CD4-positive, alpha-beta memory T cell (primary cell): ENCODE results near the gene REV3L. TPM values are rescaled to one million over a fixed set of nuclear protein-coding genes. Genes with fewer than 3 reads are reported as not detected.
A peak's percentile ranks its signal among the peaks of the same experiment; 100 is the strongest.
"Not testable (repeated sequence)": the region's sequence is repeated elsewhere in the genome, so short reads cannot be mapped to it uniquely, and the experiment has no call there.

ENCODE experiments used
- CTCF ChIA-PET: fragments of 350-600 bp; sonication (Branson Sonifier 250); formaldehyde crosslinking; loops from one replicate; lab custom pipeline; 2021; ENCODE audit warnings: inconsistent platforms; ENCODE audit not compliant: partially characterized antibody; lab: Charles Lee
- POLR2A ChIA-PET: fragments of 350-600 bp; sonication (Branson Sonifier 250); formaldehyde crosslinking; loops from one replicate; lab custom pipeline; 2021; ENCODE audit not compliant: partially characterized antibody; lab: Charles Lee
- DNase-seq, 5 donors: peaks; one replicate each; pipeline versions ENCODE4 v3.0.0 to v3.0.0-alpha.2; 2020 to 2022; ENCODE audit warnings: mixed read lengths in 1 of 5
- H3K27ac ChIP-seq: one replicate; pipeline ENCODE4 v1.7.0; 2013; ENCODE audit warnings: low read depth, low read length
- H3K27me3 ChIP-seq: 2 replicates; pipeline ENCODE4 v1.7.0; 2013; ENCODE audit warnings: mild to moderate bottlenecking, low read length, moderate library complexity; ENCODE audit not compliant: insufficient read depth
- H3K36me3 ChIP-seq: 2 replicates; pipeline ENCODE4 v1.7.0; 2013; ENCODE audit warnings: mild to moderate bottlenecking, low read length, moderate library complexity; ENCODE audit not compliant: insufficient read depth
- H3K4me1 ChIP-seq: 2 replicates; pipeline ENCODE4 v1.7.0; 2013; ENCODE audit warnings: mild to moderate bottlenecking, low read length, moderate library complexity; ENCODE audit not compliant: insufficient read depth
- H3K4me3 ChIP-seq, 2 donors: one replicate each; pipeline ENCODE4 v1.7.0; 2013; ENCODE audit warnings: low read length in 2 of 2, mild to moderate bottlenecking in 1 of 2
- H3K9me3 ChIP-seq, 2 donors: one replicate each; pipeline ENCODE4 v1.7.0; 2013; ENCODE audit warnings: low read length in 2 of 2, control low read depth in 1 of 2; ENCODE audit not compliant: control insufficient read depth in 1 of 2
- H3K27ac Mint-ChIP-seq, 7 donors: one replicate each; pipeline ENCODE4 v1.8.0; 2020 to 2021; ENCODE audit warnings: mixed read lengths in 7 of 7, mild to moderate bottlenecking in 6 of 7, inconsistent platforms in 3 of 7, moderate library complexity in 3 of 7
- H3K27me3 Mint-ChIP-seq, 2 donors: one replicate each; pipeline ENCODE4 v1.8.0; 2020 to 2021; ENCODE audit warnings: mixed read lengths in 2 of 2
- H3K36me3 Mint-ChIP-seq, 2 donors: one replicate each; pipeline ENCODE4 v1.8.0; 2020 to 2021; ENCODE audit warnings: mixed read lengths in 2 of 2, inconsistent platforms in 1 of 2, mild to moderate bottlenecking in 1 of 2
- H3K4me1 Mint-ChIP-seq, 4 donors: one replicate each; pipeline ENCODE4 v1.8.0; 2020 to 2021; ENCODE audit warnings: mixed read lengths in 4 of 4, mild to moderate bottlenecking in 1 of 4
- H3K4me3 Mint-ChIP-seq, 8 donors: one replicate each; pipeline ENCODE4 v1.8.0; 2020 to 2021; ENCODE audit warnings: mixed read lengths in 8 of 8, mild to moderate bottlenecking in 7 of 8, moderate library complexity in 6 of 8, inconsistent platforms in 3 of 8
- H3K9me3 Mint-ChIP-seq, 8 donors: one replicate each; pipeline ENCODE4 v1.8.0; 2020 to 2021; ENCODE audit warnings: mixed read lengths in 8 of 8, mild to moderate bottlenecking in 5 of 8, inconsistent platforms in 3 of 8, moderate library complexity in 1 of 8
- intact Hi-C: fragments of 100-400 bp; cut with micrococcal nuclease; formaldehyde crosslinking; loops from one replicate; pipeline ENCODE4 v1.15.1; 2023
- polyA plus RNA-seq, 2 donors: library from polyadenylated mRNA; unstranded; fragments of 300-500 nt; fragmentation: Illumina TruSeq; gene quantifications; one replicate each; pipeline ENCODE4 v1.2.3, GENCODE V29; 2021
- total RNA-seq, 2 experiments: library from RNA; stranded (reverse); gene quantifications; one replicate each; pipeline ENCODE4 v1.2.3, GENCODE V29; 2021

REV3L gene
- total and polyA plus RNA-seq, 4 experiments from 2014 or later = 8.0 to 34.5 (median 24.5) TPM

- no peak for DNase-seq
- intact Hi-C loops = no loop called here
- Histone ChIP-seq H3K27ac (no peak overlapping the region), H3K9me3 (no peaks in the 10 kb centered on the region), H3K36me3 (peaks cover 8% of the 10 kb centered on the region), H3K4me1 (no peaks in the 10 kb centered on the region), H3K4me3 (no peak overlapping the region), H3K27me3 (no peaks in the 10 kb centered on the region)
- no peak overlapping the region for H3K27ac Mint-ChIP-seq
- H3K4me3 Mint-ChIP-seq = no peak overlapping the region
- ChIA-PET POLR2A (no interaction called here), CTCF (interaction anchor here (0.7 to 1.3 kb wide), 3 partner anchors 156 to 721 kb away, joined by 3 to 5 read pairs (median 3); no protein-coding TSS in a partner anchor)
- no peaks in the 10 kb centered on the region for H3K9me3 Mint-ChIP-seq
- H3K36me3 Mint-ChIP-seq = peaks cover 29 to 36% of the 10 kb centered on the region in 2 donors
- no peaks in the 10 kb centered on the region for H3K27me3 Mint-ChIP-seq
- peaks cover 0 to 2% (median 0%) of the 10 kb centered on the region in 4 donors for H3K4me1 Mint-ChIP-seq
These were observed 160.9 kb downstream of the REV3L start for GRCh38 chr6:111322145-111322544.

GRCh38 chr6:111307950-111308349 is 175.1 kb downstream of the REV3L start:
- H3K27me3 ChIP-seq, H3K27ac Mint-ChIP-seq, H3K27ac ChIP-seq, DNase-seq, H3K4me3 Mint-ChIP-seq, H3K4me1 Mint-ChIP-seq, H3K4me1 ChIP-seq, intact Hi-C loops, POLR2A ChIA-PET, H3K9me3 ChIP-seq, H3K27me3 Mint-ChIP-seq, H3K9me3 Mint-ChIP-seq, H3K4me3 ChIP-seq: not testable (repeated sequence)
- H3K36me3 Mint-ChIP-seq = peaks cover 51 to 65% of the 10 kb centered on the region in 2 donors
- CTCF ChIA-PET = interaction anchor here (0.6 kb wide), 1 partner anchor 642 kb away, joined by 3 read pairs; no protein-coding TSS in a partner anchor
- peaks cover 40% of the 10 kb centered on the region for H3K36me3 ChIP-seq

- no peaks in the 10 kb centered on the region for H3K4me1 Mint-ChIP-seq
- CTCF ChIA-PET = no interaction called here
These were observed 175.7 kb downstream of the REV3L start for GRCh38 chr6:111307275-111307858.

GRCh38 chr6:111306104-111306888 is 176.7 kb downstream of the REV3L start:
- Histone ChIP-seq H3K9me3 (no peaks in the 10 kb centered on the region), H3K36me3 (peaks cover 31% of the 10 kb centered on the region), H3K4me3 (no peak overlapping the region), H3K27me3 (no peaks in the 10 kb centered on the region), H3K4me1 (no peaks in the 10 kb centered on the region), H3K27ac (no peak overlapping the region)
- peaks cover under 1 to 25% (median 6%) of the 10 kb centered on the region in 8 donors for H3K9me3 Mint-ChIP-seq
- H3K4me1 Mint-ChIP-seq = peaks cover 0 to 4% (median 2%) of the 10 kb centered on the region in 4 donors
- H3K36me3 Mint-ChIP-seq = peaks cover 66 to 67% of the 10 kb centered on the region in 2 donors
- no peak for DNase-seq
- CTCF ChIA-PET = no interaction called here
- intact Hi-C loops = no loop called here
- H3K27ac Mint-ChIP-seq = peak overlapping the region in 2 of 7 donors; percentile 8 to 59
- H3K27me3 Mint-ChIP-seq = no peaks in the 10 kb centered on the region
- POLR2A ChIA-PET = no interaction called here
- H3K4me3 Mint-ChIP-seq = no peak overlapping the region

More at GRCh38 chr6:111307275-111307858, 175.7 kb downstream of the REV3L start:
- peaks cover 34% of the 10 kb centered on the region for H3K36me3 ChIP-seq
- no peaks in the 10 kb centered on the region for H3K4me1 ChIP-seq
- H3K9me3 ChIP-seq = no peaks in the 10 kb centered on the region
- H3K4me3 Mint-ChIP-seq = no peak overlapping the region
- POLR2A ChIA-PET = no interaction called here
- H3K9me3 Mint-ChIP-seq = peaks cover 0 to 15% (median 1%) of the 10 kb centered on the region in 8 donors
- no peak overlapping the region for H3K4me3 ChIP-seq
- H3K27ac ChIP-seq = no peak overlapping the region
- no peaks in the 10 kb centered on the region for H3K27me3 ChIP-seq
- intact Hi-C loops = no loop called here
- peaks cover 57 to 64% of the 10 kb centered on the region in 2 donors for H3K36me3 Mint-ChIP-seq
- H3K27me3 Mint-ChIP-seq = no peaks in the 10 kb centered on the region
- no peak for DNase-seq
- H3K27ac Mint-ChIP-seq = peak overlapping the region in 1 of 7 donors; percentile 4

GRCh38 chr6:111301946-111302345 is 181.1 kb downstream of the REV3L start:
- no peaks in the 10 kb centered on the region for H3K4me1 ChIP-seq
- no peak overlapping the region for H3K27ac ChIP-seq
- no peaks in the 10 kb centered on the region for H3K9me3 ChIP-seq
- no peak for DNase-seq
- H3K4me1 Mint-ChIP-seq = peaks cover 0 to 4% (median 2%) of the 10 kb centered on the region in 4 donors
- peak overlapping the region in 2 of 7 donors; percentile 41 to 52 for H3K27ac Mint-ChIP-seq
- H3K4me3 ChIP-seq = no peak overlapping the region
- peaks cover 58 to 59% of the 10 kb centered on the region in 2 donors for H3K36me3 Mint-ChIP-seq
- intact Hi-C loops = no loop called here
- peaks cover 0 to 37% (median 7%) of the 10 kb centered on the region in 8 donors for H3K9me3 Mint-ChIP-seq
- POLR2A ChIA-PET = interaction anchor here (1.0 kb wide), 1 partner anchor 9 kb away, joined by 3 read pairs; no protein-coding TSS in a partner anchor
- no peaks in the 10 kb centered on the region for H3K27me3 ChIP-seq
- CTCF ChIA-PET = no interaction called here
- peak overlapping the region in 1 of 8 donors; percentile 27 for H3K4me3 Mint-ChIP-seq
- H3K27me3 Mint-ChIP-seq = no peaks in the 10 kb centered on the region
- H3K36me3 ChIP-seq = no peaks in the 10 kb centered on the region

- H3K9me3 Mint-ChIP-seq = peaks cover 0 to 37% (median 7%) of the 10 kb centered on the region in 8 donors
- intact Hi-C loops, POLR2A ChIA-PET, H3K4me3 ChIP-seq, H3K4me3 Mint-ChIP-seq, H3K27me3 Mint-ChIP-seq, DNase-seq, H3K4me1 ChIP-seq, H3K27ac ChIP-seq, H3K9me3 ChIP-seq, H3K36me3 ChIP-seq, H3K27me3 ChIP-seq, H3K4me1 Mint-ChIP-seq, CTCF ChIA-PET: not testable (repeated sequence)
- H3K36me3 Mint-ChIP-seq = peaks cover 53 to 55% of the 10 kb centered on the region in 2 donors
- peak overlapping the region in 2 of 7 donors; percentile 41 to 48 for H3K27ac Mint-ChIP-seq
These were observed 181.8 kb downstream of the REV3L start for GRCh38 chr6:111300938-111301800.
